AG08395 (cell line): ENCODE data around the gene CNPY1.
"Not testable (repeated sequence)": the region's sequence is repeated elsewhere in the genome, so short reads cannot be mapped to it uniquely, and the experiment has no call there.

Source experiments
- DNase-seq: peaks from one replicate; pipeline ENCODE4 v3.0.0; 2012; ENCODE audit warnings: mixed read lengths, low spot score

CNPY1 gene

DNA sequence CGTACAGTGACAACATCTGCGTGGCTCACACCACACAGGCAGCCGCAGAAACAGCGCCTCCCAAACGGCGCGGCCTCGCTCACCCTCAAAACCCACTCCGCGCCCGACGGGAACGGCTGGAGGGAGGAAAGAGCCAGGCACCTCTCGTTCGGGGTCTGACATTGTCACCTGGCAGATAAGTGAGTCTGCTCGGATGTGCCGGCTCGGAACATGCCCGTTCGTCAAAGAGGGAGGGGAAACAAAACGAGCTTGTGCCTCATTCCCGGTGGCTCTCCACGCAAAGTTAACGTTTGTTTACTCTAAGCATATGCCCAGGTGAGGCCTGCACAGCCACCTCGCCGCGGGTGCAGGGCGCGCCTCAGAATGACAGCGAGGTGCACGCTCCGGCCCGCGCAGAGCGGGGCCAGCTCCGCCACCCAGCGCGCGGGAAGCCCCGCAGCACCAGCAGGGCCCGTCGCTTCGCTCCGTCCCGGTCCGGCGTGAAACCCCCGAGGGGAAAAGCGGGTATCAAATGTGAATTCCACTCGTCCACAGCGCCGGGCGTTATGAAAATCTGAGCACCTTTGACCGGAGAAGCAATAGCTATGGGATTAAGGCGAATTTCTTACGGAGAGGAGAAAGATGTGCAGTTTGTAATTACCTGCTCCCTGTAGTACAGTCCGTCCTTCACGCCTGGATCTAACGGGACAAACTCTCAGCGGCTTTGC is 13.1 kb downstream of the CNPY1 start:
- no peak for DNase-seq

DNA sequence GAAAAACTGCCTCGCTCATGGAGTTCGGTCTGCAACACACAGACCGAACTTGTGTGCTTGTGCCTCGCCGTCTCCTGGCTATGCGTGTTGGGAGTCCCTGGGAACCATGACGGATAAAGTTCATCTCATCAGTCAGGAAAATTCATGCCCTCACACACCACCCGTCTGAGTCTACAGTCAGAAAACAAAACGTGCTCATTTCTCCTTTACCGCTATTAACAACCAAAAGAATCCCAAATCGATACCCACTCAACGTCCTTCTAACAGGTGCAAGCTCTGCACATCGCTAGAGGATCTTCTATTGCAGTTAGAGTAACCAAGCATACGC is 13.6 kb downstream of the CNPY1 start:
- DNase-seq: no peak

DNA sequence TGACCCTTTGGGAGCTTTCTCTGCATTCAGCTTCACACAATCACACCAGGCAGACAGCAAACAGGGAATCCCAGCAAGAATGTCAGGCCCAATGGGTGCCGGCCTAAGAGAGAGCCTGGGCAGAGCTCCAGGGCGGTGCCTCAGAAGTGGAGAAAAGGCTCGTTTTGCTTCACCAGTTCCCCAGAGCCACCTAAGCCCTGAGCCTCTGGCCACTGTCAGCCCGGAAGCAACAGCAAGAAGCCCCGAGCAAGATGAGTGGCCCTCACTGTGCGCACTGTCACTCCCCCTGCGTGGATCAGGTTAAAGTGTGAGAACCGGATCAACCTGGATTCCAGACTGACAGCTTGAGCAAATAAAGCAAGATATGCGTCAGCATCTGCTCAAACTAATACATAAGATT is 14.7 kb downstream of the CNPY1 start:
- no peak for DNase-seq

DNA sequence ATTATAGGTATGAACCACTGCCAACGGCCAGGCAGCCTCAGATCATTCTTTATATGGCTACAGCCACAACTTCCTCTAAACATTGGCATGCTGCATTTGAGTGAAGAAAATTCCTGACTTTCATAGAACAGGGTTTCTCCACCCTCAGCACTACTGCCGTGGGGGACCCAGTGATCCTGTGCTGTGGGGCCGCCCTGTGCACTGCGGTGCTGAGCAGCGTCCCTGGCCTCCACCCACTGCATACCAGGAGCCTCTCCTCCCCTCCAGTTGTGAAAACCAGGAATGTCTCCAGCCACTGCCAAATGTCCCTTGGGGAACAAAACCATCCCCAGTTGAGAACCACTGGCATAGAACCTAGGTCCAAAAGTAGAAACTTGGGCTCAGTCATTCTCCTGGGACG is 15.8 kb downstream of the CNPY1 start:
- no peak for DNase-seq

DNA sequence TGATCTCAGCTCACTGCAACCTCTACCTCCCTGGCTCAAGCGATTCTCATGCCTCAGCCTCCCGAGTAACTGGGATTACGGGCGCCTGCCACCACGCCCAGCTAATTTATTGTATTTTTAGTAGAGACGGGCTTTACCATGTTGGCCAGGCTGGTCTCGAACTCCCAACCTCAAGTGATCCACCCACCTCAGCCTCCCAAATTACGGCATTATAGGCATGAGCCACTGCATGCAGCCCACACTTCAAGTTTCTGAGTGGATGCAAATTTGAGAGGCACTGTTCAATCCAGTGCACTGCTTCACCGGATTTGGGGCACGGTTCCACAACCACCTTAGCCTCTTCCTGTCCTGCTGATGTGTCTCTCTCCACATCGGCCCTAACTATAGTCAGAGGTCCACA is 16.5 kb downstream of the CNPY1 start:
- DNase-seq: no peak

DNA sequence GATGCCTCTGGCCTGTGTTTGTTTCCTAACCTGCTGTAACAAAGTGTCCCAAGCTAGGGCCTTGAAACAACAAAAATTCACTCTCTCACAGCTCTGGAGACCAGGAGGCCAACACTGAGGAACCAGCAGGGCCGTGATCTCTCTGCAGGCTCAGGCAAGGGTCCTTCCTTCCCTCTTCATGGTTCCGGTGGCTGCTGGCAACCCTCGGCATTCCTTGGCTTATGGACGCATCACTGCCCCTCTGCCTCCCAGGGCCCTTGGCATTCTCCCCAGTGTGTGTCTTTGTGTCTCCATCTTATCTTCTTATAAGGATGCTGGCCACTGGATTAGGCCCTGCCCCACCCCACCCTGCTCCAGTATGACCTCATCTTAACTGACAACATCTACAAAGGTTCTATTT is 17.0 kb downstream of the CNPY1 start:
- DNase-seq: no peak

DNA sequence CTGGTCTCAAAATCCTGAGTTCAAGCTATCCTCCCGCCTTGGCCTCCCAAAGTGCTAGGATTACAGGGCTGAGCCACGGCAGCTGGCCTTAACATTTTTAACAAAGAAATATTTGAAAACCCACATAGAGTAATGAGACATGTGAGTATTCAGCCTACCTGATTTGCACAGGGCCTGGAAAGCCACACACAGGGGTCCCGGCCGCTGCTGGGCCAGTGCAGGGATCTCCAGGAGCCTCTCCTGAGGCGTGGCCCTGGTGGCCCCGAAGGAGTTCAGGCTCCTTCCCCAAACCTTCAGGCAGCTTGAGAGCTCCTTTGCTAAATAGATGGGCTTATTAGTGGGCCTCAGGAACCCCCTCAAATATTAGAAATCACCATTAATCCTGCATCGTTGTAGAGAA is 18.7 kb downstream of the CNPY1 start:
- no peak for DNase-seq

DNA sequence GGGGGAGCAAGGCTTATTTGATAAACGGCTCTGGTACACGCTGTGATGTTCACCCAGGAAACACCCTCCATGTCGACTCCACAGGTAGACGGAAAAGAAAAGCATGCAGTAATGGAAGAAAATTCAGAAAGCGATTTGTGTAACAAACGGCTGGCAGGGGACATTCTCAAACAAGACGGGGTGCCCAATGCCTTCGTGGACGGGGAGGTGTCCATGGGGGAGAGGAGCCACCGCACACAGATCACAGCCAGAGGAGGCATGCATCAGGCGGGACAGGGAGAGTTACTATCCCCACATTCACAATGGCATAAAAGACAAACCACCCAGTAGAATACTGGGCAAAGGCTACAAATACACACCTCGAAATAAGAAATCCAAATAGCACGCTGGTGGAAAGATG is 20.1 kb downstream of the CNPY1 start:
- no peak for DNase-seq

DNA sequence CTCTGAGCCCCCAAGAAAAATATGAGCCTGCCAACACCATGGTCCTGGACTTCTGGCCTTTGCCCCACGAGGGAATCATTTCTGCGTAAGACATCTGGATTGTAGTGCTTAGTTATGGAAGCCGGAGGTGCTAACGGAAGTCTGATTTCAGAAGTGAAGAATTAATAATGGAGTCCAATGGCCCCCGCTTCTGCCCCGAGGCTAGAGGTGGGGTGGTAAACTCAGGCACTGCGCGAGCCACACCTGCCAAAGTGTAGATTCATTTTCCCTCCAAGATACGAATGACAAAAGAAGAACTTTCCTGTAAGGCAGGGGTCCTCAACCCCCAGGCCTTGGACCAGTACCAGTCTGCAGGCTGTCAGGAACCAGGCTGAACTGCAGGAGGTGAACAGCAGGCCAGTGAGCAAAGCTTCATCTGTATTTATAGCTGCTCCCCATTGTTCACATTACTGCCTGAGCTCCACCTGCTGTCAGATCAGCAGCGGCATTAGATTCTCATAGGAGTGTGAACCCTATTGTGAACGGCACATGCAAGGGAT is 22.3 kb downstream of the CNPY1 start:
- DNase-seq: no peak

DNA sequence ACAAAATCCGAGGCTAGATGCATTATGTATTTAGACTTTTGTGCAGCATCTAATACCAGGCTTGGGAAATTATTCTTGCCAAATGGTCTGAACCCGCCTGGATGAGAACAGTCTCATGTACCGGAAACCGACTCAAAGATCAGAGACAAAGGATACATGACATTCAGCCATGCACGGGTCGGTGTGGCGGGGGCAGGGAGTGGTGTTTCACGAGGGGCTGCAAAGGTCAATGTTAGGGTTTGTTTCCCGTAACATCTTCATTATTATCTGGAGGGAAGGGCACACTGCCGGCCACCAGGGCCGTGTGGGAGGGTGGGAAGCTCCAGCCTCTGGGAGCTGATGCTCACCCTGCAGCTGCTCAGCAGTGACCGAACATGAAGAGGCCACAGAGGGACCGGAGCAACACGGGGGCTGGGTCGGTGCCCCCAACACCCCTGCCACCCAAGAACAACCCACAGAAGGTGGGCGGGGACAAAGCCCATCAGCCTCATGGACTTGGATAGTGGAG is 23.1 kb downstream of the CNPY1 start:
- DNase-seq: no peak

DNA sequence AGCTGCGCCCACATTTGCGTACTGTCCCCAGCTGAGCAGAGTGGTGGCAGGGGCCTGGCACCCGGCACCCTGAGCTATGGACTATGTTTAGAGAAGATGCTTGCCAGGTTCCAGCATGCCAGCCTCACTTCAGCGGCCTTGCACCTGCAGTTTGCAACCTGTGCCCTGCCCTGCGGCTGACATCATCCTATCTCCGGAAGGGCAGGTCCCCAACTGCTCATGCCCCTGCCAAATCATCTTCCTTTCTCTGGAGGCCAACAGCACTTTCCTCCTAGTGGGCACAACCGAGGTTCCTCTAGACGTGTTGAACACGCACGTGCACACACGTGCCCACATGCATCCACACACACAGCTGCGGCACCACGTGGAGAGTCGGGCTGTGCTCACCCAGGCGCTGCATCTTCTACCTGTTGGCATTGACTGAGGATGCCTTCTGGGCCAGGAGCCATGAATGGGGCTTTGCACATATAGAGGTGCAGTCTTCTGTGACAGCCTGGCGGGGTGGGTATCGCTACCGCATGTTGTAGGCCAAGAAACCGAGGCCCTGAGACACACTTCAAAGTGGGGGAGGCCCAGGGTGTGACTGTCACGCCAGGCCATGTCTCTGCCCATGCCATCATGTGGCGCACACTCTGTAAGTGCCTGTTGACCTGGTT is 24.5 kb downstream of the CNPY1 start:
- no peak for DNase-seq

DNA sequence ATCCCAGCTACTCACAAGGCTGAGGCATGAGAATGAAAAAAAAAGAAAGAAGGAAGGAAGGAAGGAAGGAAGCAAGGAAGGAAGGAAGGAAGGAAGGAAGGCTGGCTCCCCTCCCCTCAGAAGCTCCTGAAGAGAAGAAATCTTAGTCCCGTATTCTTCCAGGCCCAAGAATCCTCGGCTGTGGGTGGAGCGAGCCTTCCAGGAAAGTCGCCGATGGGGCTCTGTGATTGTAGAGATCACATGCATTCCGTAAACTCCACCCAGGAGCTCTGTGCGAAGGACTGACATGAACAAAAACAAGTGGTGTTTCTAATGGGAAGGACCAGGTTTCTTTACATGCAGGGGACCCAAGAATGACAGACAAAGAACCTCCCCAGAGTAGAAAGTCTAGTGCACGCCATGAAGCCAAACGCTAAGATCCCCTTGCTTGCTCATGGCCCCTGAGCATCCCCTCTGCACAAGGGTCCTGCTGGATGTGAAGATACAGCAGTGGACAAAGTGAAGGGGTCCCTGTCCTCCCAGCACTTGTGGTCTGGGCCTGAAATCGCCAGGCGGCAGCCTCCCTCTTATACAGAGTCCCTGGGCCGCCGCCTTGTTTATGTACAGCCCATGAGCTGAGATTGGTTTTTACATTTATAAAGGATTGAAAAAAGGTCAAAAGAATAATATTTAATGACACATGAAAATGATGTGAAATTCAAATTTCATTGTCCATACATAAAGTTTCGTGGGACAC is 25.2 kb downstream of the CNPY1 start:
- DNase-seq: no peak

DNA sequence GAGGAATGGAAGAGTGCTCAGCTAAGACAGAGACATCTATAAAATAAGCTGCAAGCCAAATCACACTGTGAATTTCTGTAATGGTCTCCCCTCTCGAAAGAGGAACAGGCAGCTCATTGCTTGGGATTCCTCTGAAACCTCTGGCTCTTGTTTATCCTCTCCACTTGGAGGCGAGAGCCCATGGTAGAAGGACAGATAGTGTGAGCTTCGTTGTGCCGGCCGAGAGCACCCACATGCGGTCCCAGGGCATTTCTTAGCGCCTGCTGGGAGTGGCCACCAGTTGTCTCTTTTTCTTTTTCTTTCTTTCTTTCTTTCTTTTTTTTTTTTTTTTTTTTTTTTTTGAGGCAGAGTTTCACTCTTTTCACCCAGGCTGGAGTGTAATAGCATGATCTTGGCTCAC is 26.2 kb downstream of the CNPY1 start:
- no peak for DNase-seq

DNA sequence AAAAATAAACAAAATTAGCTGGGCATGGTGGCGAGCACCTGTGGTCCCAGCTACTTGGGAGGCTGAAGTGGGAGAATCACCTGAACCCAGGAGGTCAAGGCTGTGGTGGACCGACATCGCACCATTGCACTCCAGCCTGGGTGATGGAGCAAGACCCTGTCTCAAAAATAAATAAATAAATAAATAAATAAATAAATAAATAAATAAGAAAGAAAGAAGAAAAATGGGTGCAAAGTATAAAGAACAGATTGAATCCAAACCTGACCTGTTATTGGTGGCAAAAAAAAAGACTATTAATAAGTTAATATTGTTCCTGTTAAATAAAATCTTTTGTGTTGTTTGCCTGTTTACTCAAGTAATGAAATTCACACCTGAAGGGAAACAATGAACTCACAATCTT is 27.0 kb downstream of the CNPY1 start:
- not testable (repeated sequence) for DNase-seq

DNA sequence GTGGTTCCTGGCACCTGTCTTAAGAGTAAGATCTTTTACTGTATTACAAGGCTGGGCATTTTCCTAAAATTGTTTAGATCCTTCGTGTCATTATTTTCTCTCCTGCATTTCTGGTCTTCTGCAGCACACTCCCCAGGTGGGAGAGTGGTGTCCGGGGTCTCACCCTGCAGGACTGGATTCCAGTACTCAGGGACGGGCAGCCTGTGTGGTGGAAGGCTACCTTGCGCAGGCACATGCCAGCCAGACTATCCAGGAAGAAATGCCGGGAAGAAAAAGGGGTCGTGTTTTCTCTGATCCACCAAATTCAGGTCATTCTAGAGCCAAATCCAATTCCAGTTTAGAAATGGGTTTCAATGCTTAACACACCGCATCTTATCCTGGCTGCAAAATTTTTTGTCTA is 27.7 kb downstream of the CNPY1 start:
- no peak for DNase-seq

DNA sequence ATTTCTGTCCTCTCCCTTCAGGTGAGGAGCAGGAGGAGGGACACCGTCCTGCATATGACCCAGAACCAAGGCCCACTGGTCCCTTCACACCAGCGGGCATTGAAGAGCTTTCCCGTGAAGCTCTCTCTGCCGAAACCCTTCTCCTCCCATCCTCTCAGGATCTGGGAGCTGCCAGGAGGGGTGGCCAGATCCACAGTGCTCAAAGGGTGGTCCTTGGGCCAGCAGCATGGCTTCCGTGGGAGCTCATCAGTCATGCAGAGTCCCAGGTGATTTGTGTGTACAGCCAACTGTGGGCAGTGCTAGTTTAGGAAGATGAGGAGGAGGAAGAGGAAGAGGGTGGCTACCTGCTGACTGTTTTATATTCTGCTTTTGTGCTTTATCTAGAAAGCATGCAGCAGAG is 28.4 kb downstream of the CNPY1 start:
- DNase-seq: no peak

DNA sequence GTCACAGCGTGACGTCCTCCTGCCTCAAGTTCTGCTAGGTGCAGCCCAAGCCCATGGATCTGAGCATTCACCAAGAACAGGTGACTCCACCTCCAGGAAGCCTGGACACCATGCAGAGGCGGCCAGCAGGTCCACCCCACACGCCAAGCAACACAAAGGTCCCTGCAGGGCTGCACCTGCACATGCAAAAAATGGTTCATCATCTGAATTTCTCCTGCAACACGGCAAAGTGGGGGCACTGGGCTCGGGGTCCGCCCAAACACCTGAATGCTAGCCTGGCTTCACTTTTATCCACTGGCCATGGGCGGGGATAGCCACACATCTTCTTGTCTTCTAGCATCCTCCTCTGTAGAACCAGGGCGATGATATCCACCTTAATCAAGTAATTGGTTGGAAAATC is 28.9 kb downstream of the CNPY1 start:
- no peak for DNase-seq

DNA sequence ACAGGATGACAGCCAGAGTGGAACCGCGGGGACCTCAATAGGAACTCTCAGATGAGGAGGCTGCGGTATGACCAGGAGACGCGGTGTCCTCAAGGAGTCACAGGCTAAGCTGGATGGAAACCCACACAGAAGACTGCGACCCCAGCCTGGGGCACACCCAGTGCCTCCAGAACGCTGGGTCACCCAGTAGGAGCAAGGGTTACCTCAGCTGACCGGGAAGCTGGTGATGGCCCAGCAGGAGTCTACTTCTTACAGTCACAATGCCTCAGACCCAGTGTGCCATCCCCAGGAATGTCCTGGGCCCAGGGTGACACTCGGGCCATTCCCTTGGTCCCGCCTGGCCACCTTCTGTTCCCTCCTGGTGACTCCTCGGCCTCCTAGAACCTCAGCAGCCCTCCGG is 29.9 kb downstream of the CNPY1 start:
- DNase-seq: no peak

DNA sequence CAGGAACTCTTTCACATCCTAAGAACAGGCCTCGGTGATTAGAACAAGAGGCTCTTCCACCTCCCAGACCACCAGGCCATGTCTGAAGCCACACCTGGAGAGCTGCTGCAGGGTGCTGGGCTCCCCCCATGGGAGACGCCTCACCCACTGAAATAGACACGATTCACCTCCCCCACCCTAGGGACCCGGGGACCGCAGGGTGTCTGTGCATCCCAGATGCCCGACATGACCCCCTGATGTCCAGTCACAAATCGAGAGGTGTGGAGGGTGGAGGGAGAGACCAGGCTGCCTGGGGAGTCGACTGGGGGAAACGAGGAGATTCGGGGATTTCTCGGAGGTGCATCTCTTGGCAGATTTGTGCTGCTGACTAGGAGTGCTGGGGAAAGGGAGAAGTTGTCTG is 31.0 kb downstream of the CNPY1 start:
- DNase-seq: no peak

DNA sequence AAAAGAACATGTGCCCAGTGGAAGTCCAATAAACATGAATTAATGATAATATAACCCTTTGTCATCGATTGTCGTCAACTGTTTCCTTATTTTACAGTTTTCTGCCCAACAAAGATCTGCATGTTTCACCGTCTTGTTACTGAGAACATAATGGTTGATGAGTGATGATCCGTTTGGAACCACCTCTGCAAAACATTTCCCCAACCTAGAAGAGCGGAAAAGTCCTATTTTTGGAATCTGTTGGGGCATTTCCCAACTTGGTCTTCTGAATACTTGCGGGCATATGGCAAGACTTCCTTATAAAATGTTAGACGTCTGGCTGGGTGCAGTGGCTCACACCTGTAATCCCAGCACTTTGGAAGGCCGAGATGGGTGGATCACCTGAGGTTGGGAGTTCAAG is 32.1 kb downstream of the CNPY1 start:
- no peak for DNase-seq

DNA sequence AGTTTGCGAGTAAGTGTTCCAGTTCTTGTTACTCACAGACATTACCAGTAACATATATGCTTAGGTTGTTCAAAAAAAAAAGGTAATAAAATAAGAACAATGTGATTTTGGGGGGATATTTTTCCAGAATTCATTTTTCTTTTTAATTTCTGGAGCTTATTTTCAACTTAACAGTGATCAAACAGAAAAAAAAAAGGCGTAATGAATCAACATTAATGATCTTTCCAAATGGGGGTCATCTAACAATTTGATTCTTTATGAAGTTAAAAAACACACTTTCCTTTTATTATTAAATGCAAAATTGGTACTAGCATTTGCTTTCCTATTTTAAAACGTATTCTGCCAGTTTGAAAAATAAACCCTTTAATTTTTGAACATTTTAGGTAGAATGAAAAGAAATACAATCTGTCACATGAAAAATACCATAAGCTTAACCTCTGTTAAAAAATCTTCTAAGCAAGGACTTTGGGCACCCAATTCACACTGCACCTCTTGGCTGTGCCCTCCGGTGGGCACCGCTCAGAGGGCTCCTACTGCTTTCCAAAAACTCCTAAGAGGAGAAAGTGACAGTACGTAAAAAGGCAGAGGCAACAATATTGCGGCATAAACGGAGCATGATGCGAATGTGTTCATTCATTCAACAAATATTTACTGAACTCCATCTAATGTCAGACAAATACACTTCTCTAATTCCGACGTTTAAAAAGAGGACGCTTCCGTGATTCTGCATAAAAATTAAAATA is 32.6 kb downstream of the CNPY1 start:
- DNase-seq: no peak

DNA sequence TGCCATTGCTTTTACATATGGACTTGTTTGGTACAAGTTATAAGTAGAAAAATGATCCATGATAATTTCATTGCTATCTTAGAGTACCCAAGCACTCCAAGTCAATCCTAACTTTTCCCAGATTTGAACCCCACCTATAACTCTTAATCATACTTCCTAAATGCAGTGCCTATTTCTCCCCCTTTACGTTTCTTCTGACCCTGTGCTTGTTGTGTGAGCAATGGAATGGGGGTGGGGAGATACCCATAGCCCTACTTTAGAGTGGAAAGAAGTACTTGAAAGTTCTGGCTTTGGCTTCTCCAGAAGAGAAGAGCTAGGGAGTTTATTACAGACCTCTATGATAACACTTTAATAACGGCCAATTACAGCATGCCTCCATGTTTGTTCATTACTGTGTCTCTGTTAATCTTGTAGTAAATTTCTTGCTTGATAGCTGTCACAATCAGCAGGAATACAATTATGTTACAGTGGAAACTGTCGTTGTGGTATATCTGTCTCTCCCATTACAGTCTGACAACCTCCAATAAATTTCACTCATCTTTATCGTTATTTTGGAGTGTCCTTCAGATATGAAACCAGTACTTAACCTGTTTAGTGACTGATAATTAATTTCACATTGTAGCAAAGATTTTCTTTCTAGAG is 34.0 kb downstream of the CNPY1 start:
- DNase-seq: no peak
